ENCODE results near the gene MED9. TPM values are rescaled to one million over a fixed set of nuclear protein-coding genes. Genes with fewer than 3 reads are reported as not detected.
"Not testable (repeated sequence)": the region's sequence is repeated elsewhere in the genome, so short reads cannot be mapped to it uniquely, and the experiment has no call there.

Gene MED9
- total and polyA plus RNA-seq, 2 of the 4 experiments (the other 2 are of a cell fraction) = 6.1 to 10.1 TPM

DNA sequence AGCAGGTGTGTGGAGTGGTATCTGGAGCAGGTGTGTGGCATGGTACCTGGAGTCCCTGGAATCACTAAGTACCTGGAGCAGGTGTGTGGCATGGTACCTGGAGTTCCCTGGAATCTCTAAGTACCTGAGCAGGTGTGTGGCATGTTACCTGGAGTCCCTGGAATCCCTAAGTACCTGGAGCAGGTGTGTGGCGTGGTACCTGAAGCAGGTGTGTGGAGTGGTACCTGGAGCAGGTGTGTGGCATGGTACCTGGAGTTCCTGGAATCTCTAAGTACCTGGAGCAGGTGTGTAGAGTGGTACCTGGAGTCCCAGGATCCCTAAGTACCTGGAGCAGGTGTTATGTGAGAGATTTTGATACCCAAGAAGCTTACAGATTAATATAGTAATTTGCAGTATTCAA is 22.1 kb upstream of the MED9 start:
- H4K8ac ChIP-seq (ENCODE audit: low read depth in 2 of 2, low read length in 2 of 2); H3K4me3 ChIP-seq (ENCODE audit: insufficient read depth, low read depth, low read length); H3K4me2 ChIP-seq (ENCODE audit: low read depth, low read length); DNase-seq; H2AFZ ChIP-seq (replicated peaks; ENCODE audit: low read length, poor library complexity); POLR2A ChIA-PET (ENCODE audit: unreplicated experiment); H3K9me1 ChIP-seq (ENCODE audit: insufficient read depth, low read length); H4K91ac ChIP-seq (ENCODE audit: insufficient read depth, low read depth, low read length); ATAC-seq (ENCODE audit: low read depth); H2AK5ac ChIP-seq (ENCODE audit: low read depth, low read length); H3K14ac ChIP-seq (replicated peaks; ENCODE audit: low read depth, low read length); H3K4ac ChIP-seq (ENCODE audit: low read depth, low read length); H3K18ac ChIP-seq (ENCODE audit: low read depth, low read length); H2BK120ac ChIP-seq (ENCODE audit: low read depth, low read length); H3K9ac ChIP-seq (ENCODE audit: low read depth, low read length); H2BK15ac ChIP-seq (ENCODE audit: low read depth, low read length); intact Hi-C loops (cut with micrococcal nuclease); H3K23ac ChIP-seq (ENCODE audit: low read depth, low read length); H3K36me3 ChIP-seq (ENCODE audit: control insufficient read depth, insufficient read depth, low read length); H2AK9ac ChIP-seq (replicated peaks; ENCODE audit: low read depth, low read length, poor library complexity); H3K27ac ChIP-seq (ENCODE audit: insufficient read depth, low read length); H3K56ac ChIP-seq (ENCODE audit: extremely low read depth, insufficient read depth, low read length); dilution Hi-C loops (cut with HindIII; ENCODE audit: low sequenced_read_pairs, unreplicated experiment); H3K9me3 ChIP-seq (ENCODE audit: control insufficient read depth, insufficient read depth, low read length); H4K20me1 ChIP-seq (ENCODE audit: insufficient read depth, low read length); H3K4me1 ChIP-seq (ENCODE audit: control insufficient read depth, insufficient read depth, low read length); H3K79me1 ChIP-seq (ENCODE audit: low read depth in 1 of 2, low read length in 2 of 2); BruUV-seq (replicated peaks); H2BK5ac ChIP-seq (ENCODE audit: low read depth, low read length, poor library complexity, severe bottlenecking); H2BK20ac ChIP-seq (ENCODE audit: low read depth, low read length); H4K5ac ChIP-seq (ENCODE audit: low read depth, low read length): not testable (repeated sequence)
- in situ Hi-C loops (cut with MboI; ENCODE audit: low sequenced_read_pairs) = loop anchor here (5.0 kb wide), 1 partner anchor 52 kb away; no protein-coding TSS in a partner anchor
- CTCF ChIA-PET = interaction anchor here (1.0 kb wide), 1 partner anchor 18 kb away, joined by 3 read pairs; no protein-coding TSS in a partner anchor
- peaks cover 18% of the 10 kb centered on the region for H3K27me3 ChIP-seq (ENCODE audit: control insufficient read depth, insufficient read depth, low read length)
- WGBS, 2 experiments (ENCODE audit: extremely low coverage in 2 of 2, insufficient read length in 1 of 2) = 0% methylated on average over 1 of the region's 1 CpG; no CpG with 5 or more reads in 1 of the 2 experiments
